Measurements from ENCODE around the gene OR4K5.
"Not testable (repeated sequence)": the region's sequence is repeated elsewhere in the genome, so short reads cannot be mapped to it uniquely, and the experiment has no call there.

OR4K5 gene, protein sequence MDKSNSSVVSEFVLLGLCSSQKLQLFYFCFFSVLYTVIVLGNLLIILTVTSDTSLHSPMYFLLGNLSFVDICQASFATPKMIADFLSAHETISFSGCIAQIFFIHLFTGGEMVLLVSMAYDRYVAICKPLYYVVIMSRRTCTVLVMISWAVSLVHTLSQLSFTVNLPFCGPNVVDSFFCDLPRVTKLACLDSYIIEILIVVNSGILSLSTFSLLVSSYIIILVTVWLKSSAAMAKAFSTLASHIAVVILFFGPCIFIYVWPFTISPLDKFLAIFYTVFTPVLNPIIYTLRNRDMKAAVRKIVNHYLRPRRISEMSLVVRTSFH

GRCh38 chr14:19920021-19920657, at the start of gene OR4K5:
OR4K5 (plus strand) TSS chr14:19920607; CDS start chr14:19920607, 0 bp downstream.
- no peak for DNase-seq

DNA sequence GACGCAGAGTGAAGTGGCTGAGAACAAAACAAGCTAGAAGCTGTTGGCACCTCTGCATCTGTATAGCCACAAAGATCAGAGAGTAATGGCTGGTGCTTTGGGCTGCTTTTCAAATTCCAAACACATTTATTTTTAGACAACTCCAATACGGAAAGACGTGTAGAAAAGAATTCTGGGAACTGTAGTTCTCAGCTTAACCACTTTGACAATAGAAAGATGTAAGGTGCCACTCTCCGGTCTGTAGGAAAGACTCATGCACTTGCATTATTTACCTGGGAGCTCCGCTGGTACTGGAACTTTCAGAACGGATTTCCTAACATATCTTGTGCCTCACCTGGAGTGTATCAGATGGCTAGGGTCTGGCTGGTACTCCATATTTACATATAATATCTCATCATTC, 47.2 kb upstream of the OR4K5 start:
- no peak for DNase-seq

DNA sequence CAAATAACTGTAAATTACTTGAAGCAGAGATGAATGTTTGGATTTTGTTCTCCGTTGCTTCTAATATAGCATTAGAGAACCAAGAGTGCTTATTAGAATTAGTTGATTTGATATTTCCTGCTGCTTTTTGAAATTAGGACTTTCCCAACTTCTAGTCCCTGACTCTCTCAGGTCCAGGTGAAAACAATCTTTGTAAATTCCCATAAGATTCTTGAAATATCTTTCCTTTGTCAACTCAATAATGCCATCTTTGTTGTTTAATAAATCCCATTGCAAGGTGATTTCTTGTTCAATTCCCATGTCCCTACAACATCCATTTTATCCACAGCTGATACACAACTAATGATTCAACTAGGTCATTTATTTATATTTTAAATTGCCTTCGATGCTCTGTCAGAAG, 45.6 kb upstream of the OR4K5 start, which contains the start of gene OR4K2:
Gene OR4K2 (plus strand): TSS at position 301 of the 400 bp plus-strand sequence. CDS start 1,126 bp downstream, outside the sequence.
- no peak for DNase-seq

- DNase-seq, result peak in 1 of 2 experiments; percentile 26
Observed at GRCh38 chr14:19878029-19878642, 42.3 kb upstream of the OR4K5 start.

DNA sequence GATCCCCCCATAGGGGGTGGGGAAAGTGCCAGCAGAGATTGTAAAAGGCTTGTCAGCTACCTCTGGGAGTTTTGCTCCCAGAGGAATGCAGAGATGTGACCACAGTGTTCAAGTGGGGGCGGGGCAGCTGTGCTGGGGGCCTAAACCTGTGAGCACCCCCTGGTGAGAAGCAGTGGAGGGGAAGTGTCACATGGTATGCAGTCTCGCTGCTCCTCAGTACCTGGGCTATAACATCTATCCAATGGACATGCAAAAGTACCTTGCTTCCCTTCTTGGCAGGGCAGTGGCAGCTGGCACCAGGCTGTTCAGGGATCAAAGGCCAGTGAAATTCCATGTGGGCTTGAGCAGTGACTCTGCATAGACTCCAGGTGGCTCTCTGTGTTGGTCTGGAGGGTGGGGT, 25.1 kb upstream of the OR4K5 start:
- DNase-seq, result no peak

DNA sequence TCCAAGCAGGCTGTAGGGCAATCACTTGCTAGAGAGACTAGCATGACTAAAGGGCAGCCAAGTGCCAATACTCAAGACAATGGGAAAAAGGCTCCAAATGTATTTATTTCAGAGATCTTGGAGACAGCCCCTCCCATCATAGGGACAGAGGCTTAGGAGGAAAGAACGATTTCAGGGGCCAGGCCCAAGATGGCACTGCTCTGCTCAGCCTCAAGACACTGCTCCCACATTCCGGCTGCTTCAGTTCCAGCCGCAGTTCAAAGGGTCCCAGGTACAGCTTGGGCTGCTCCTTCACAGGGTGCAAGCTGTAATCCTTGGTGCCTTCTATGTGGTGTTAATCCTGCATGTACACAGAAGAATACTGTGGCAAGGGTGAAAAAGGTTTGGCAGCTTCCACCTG, 19.4 kb upstream of the OR4K5 start:
- DNase-seq, result no peak

- no peak for DNase-seq
Observed at GRCh38 chr14:19902409-19902808, 18.0 kb upstream of the OR4K5 start.

DNA sequence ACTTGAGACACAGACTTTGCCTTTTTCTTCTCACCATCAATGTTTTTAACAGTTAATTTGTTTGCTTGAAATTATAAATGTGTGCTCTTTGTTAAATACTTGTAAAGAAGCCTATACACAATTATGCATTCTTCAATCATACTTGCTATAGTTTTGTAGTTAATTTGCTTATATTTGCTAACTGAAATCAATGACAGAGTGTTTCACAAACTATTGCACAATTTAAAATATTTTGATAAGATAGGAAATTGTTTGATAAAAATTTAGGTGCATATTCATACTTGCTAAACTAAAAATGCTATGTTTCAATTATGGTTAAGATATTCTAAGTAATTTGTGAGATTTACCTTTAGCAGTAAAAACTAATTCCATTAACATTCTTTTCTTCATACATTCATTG, 13.7 kb upstream of the OR4K5 start:
- no peak for DNase-seq

DNA sequence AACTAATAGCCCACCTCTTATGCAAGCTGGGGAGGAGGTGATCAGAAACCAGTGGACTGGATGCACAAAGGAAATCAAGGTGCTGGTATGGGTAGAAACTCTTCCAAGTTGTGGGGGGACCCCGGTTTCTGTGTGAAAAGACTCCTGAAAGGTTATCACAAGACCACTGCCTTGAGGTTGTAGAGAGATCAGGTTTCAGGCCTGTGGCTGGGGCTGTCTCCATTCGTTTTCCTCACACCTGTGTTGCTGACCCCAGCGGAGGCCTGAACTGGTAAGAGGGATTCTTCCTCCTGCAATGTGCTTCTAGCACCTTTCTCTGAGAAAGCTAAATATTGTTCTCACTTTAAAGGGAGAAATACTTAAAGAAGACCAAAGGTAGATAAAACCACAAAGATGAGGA, 9.3 kb upstream of the OR4K5 start:
- DNase-seq, result no peak

GRCh38 chr14:19917243-19917642, 3.2 kb upstream of the OR4K5 start:
- no peak for DNase-seq

GRCh38 chr14:19917955-19918518, 2.4 kb upstream of the OR4K5 start:
- no peak for DNase-seq

- no peak for DNase-seq
Observed at GRCh38 chr14:19918553-19919264, 1.7 kb upstream of the OR4K5 start.

DNA sequence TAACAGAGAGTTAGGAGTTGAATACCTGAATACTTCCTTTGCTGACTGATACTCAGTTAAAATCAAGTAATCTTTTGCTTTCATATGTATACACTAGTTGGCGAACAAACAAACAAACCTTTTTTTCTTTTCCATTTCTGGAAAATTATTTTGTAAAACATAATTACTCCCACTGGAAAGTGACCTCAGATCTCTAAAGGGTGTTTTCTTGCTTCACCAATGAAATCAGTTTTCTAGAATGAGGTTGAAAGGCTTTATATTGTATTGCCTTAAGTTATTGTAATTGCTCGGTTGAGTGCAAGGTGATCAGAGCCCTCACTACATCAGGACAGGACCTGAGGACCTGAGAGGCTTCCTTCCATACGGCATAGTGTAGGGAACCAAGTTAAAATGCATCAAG, 10.2 kb downstream of the OR4K5 start, which contains the start of gene OR4K1:
Gene OR4K1 (plus strand): TSS at position 301 of the 400 bp plus-strand sequence. CDS start 4,750 bp downstream, outside the sequence.
- DNase-seq, result no peak

- DNase-seq, result no peak
Observed at GRCh38 chr14:19941668-19942067, 21.3 kb downstream of the OR4K5 start.

- no peak for DNase-seq
Observed at GRCh38 chr14:19947413-19948090, 27.1 kb downstream of the OR4K5 start.

DNA sequence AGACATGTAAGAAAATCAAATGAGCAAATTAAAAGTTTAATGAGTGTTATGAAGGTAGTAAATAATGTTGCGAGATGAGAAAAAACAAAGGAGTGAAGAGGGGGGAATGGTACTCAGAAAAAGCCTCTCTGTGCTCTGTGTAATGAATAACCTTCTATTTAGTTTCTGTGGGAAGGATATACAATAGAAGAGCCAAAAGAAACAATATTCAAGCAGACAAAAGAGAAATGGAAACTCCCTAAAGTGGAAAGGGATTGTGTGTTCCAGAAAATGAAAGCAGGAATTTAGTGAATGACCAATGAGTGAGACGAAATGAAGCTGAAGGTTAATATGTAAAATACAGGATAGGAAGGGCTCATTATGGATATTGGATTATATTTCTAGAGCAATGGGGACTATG, 28.8 kb downstream of the OR4K5 start:
- no peak for DNase-seq

DNA sequence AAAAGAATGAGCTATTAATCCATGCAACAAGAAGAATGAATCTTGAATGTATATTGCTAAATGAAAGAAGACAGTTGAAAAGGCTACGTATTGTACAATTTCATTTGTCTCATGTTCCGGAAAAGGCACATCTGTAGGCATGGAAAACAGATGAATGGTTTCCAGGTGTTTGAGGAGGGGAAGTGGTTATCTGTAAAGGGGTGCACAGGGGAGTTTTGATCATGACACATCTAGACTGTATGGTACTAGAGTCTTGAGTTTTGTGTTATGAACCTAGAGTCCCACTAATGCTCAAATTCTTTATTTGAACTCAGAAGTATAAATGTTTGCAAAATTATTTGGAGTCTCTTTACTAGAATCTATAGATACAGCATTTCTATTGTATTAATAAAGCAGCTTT, 49.3 kb downstream of the OR4K5 start:
- DNase-seq, result not testable (repeated sequence)

Data from NCI-H524 (cell line).